Esophagus squamous epithelium (tissue), 5 donors: ENCODE data around the gene SRPK3. TPM values are rescaled to one million over a fixed set of nuclear protein-coding genes. Genes with fewer than 3 reads are reported as not detected.

Source experiments
- DNase-seq: peaks from one replicate; lab custom pipeline; 2025; lab: John Stamatoyannopoulos, UW
- H3K27ac ChIP-seq, 4 donors: fragments of 200-600 bp; sonication (generic); one replicate each; pipeline ENCODE4 v1.5.1; 2016 to 2019; ENCODE audit warnings: mild to moderate bottlenecking in 1 of 4
- H3K27me3 ChIP-seq, 4 donors: fragments of 200-600 bp; sonication (generic); 1 replicate in 3 of 4; 2 replicates in 1 of 4; pipeline versions ENCODE4 v1.5.1 to v1.6.0; 2017 to 2021; ENCODE audit warnings: antibody characterized with exemption in 1 of 4
- H3K36me3 ChIP-seq, 3 donors: fragments of 200-600 bp; sonication (generic); one replicate each; pipeline ENCODE4 v1.5.1; 2016 to 2019
- H3K4me1 ChIP-seq, 3 donors: fragments of 200-600 bp; sonication (generic); one replicate each; pipeline ENCODE4 v1.5.1; 2017 to 2019
- H3K4me3 ChIP-seq, 4 donors: fragments of 200-600 bp; sonication (generic); 1 replicate in 3 of 4; 2 replicates in 1 of 4; pipeline ENCODE4 v1.5.1; 2016 to 2019; ENCODE audit warnings: mild to moderate bottlenecking in 2 of 4, moderate library complexity in 1 of 4
- H3K9me3 ChIP-seq, 3 donors: fragments of 200-600 bp; sonication (generic); one replicate each; pipeline ENCODE4 v1.5.1; 2016 to 2019
- POLR2A ChIP-seq, 4 donors: fragments of 450-650 bp; IDR thresholded peaks; one replicate each; pipeline ENCODE4 v1.6.1; 2017; ENCODE audit warnings: antibody characterized with exemption in 4 of 4, mild to moderate bottlenecking in 4 of 4, moderate library complexity in 3 of 4
- WGBS, 2 donors: methylation state at CpG; one replicate each; pipeline ENCODE4 v1.1.5; 2018; 5-methylcytosine and 5-hydroxymethylcytosine counted together
- intact Hi-C: fragments of 100-400 bp; cut with DNase I; formaldehyde crosslinking; loops from one replicate; pipeline ENCODE4 v1.15.0; 2022
- total RNA-seq, 4 donors: library from RNA; depleted of rRNA; stranded (reverse); fragments of >200 nt; gene quantifications; one replicate each; pipeline ENCODE4 v1.1.0, GENCODE V29; 2016
- TF ChIP-seq, protein P1 (sequence below), 6 experiments: fragments of 450-650 bp in 4 of 6; fragments of 200-600 bp in 2 of 6; sonication (generic) in 2 of 6; IDR thresholded peaks; one replicate each; pipeline ENCODE4 v1.5.1; 2016 to 2019; ENCODE audit warnings: antibody characterized with exemption in 6 of 6, mild to moderate bottlenecking in 4 of 6, moderate library complexity in 4 of 6
- donor health status: DM: yes; HTN: yes; CAD: no.

The SRPK3 gene, protein sequence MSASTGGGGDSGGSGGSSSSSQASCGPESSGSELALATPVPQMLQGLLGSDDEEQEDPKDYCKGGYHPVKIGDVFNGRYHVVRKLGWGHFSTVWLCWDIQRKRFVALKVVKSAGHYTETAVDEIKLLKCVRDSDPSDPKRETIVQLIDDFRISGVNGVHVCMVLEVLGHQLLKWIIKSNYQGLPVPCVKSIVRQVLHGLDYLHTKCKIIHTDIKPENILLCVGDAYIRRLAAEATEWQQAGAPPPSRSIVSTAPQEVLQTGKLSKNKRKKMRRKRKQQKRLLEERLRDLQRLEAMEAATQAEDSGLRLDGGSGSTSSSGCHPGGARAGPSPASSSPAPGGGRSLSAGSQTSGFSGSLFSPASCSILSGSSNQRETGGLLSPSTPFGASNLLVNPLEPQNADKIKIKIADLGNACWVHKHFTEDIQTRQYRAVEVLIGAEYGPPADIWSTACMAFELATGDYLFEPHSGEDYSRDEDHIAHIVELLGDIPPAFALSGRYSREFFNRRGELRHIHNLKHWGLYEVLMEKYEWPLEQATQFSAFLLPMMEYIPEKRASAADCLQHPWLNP
- under 1 TPM in 3 of 4 donors, not detected in 1; 0.09 to 0.38 (median 0.15) TPM for total RNA-seq

DNA sequence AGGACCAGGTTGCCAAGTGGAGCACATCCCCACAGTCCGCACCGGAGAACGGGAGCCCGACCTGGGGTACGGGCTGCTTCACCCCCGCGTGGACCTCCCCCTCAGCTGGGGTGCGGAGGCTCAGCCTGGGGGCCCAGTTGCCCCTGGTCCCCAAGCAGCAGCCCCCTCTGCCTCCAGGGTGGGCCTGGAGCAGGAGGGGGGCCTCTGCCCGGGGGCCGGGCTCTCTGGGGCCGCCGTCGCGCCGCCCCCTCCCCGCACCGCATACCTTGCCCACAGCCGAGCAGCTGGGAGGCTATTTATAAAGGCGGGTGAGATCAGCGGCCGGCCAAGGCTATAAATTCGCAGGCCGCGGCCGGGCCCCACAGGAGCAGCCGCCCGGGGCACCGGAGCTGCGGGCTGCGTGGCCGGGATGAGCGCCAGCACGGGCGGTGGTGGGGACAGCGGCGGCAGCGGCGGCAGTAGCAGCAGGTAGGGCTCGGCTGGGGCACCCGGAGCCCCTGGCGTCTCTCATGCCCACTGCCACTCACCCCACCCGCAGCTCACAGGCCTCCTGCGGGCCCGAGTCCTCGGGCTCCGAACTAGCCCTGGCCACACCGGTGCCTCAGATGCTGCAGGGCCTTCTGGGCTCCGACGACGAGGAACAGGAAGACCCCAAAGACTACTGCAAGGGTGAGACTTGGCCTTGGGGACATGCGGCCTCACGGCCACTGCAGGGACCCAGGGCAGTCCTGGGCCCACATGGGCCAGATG, at the start of gene SRPK3:
Gene SRPK3 (plus strand): TSS at position 364 of the 750 bp plus-strand sequence. CDS start 46 bp downstream, at position 410.
- no peak for DNase-seq
- no peak for TF ChIP-seq POLR2A (IDR thresholded peaks at IDR 0.05)
- TF ChIP-seq, protein P1, sequence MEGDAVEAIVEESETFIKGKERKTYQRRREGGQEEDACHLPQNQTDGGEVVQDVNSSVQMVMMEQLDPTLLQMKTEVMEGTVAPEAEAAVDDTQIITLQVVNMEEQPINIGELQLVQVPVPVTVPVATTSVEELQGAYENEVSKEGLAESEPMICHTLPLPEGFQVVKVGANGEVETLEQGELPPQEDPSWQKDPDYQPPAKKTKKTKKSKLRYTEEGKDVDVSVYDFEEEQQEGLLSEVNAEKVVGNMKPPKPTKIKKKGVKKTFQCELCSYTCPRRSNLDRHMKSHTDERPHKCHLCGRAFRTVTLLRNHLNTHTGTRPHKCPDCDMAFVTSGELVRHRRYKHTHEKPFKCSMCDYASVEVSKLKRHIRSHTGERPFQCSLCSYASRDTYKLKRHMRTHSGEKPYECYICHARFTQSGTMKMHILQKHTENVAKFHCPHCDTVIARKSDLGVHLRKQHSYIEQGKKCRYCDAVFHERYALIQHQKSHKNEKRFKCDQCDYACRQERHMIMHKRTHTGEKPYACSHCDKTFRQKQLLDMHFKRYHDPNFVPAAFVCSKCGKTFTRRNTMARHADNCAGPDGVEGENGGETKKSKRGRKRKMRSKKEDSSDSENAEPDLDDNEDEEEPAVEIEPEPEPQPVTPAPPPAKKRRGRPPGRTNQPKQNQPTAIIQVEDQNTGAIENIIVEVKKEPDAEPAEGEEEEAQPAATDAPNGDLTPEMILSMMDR (IDR thresholded peaks at IDR 0.05) = no peak
- Histone ChIP-seq H3K36me3 (peaks cover 0 to 19% (median 0%) of the 10 kb centered on the region in 3 donors), H3K9me3 (no peaks in the 10 kb centered on the region), H3K27me3 (no peaks in the 10 kb centered on the region), H3K27ac (peak within 1 kb of the TSS in 3 of 4 donors; percentile 8 to 48 (median 47)), H3K4me1 (peaks cover 5 to 37% (median 7%) of the 10 kb centered on the region in 3 donors), H3K4me3 (no peak within 1 kb of the TSS)
- intact Hi-C loops = no loop called here
- WGBS, 2 donors = 100% methylated on average over 2 of the region's 52 CpGs; no CpG with 5 or more reads in 1 of the 2 donors

DNA sequence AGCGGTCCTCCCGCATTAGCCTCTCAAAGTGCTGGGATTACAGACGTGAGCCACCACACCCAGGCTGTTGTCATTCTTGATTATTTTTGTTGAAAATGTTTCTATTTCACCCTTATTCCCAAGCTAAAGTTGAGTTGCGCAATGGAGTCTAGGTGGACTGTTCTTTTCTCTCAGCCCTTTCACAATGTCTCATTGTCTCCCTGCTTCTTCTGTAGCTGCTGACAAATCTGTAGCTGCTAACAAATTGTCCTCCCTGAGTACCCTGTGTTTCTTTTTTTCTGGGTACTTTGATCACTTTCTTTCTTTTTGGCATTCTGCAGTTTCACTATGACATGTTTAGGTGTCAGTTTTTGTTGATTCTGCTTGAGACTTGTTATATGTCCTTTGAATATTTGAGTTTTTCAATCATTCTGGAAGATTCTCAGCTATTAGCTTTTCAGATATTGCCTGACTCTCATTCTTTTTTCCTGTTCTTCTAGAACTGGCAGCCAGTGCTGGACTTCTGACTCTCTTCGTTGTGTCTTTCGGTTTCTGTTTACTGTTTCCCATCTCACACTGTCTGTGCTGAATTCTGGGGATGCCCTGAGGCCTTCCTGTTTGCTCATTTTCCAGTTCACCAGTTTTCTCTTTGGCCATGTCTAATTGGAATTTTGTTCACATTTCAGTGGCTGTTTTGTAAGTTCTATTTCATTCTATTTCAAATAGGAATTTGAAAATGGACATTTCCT, 49.6 kb upstream of the SRPK3 start:
- Histone ChIP-seq H3K4me1 (peaks cover 16 to 31% (median 23%) of the 10 kb centered on the region in 3 donors), H3K36me3 (peaks cover 0 to 6% (median 0%) of the 10 kb centered on the region in 3 donors), H3K27ac (no peak overlapping the region), H3K27me3 (no peaks in the 10 kb centered on the region), H3K9me3 (no peaks in the 10 kb centered on the region), H3K4me3 (no peak overlapping the region)
- TF ChIP-seq, protein P1 (IDR thresholded peaks at IDR 0.05) = no peak
- TF ChIP-seq POLR2A (IDR thresholded peaks at IDR 0.05) = no peak
- WGBS, 2 donors = 60 to 76% methylated on average over 6 of the region's 6 CpGs
- intact Hi-C loops = no loop called here
- DNase-seq = no peak

DNA sequence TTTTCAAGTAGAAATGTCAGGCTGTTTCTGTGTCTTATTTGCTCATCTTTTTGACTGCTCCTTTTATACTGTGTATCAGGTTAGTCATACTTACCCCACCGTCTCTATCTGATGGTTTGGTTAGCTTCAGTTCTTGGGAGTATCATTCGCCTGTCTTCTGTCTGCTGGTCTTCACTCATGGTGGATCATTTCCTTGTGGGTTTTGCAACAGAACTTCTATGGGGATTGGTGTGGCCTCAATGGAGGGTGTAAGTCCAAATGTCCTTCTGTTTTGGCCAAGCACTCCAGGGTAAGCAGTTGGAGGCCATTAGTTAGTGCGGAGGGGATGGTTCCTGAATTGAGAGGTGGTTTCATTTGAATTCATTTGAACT, 49.0 kb upstream of the SRPK3 start:
- no peak for DNase-seq
- WGBS, 2 donors = 75 to 76% methylated on average over 2 to 3 of the region's 3 CpGs
- Histone ChIP-seq H3K4me3 (no peak overlapping the region), H3K9me3 (no peaks in the 10 kb centered on the region), H3K4me1 (peaks cover 11 to 26% (median 18%) of the 10 kb centered on the region in 3 donors), H3K36me3 (peaks cover 0 to 6% (median 0%) of the 10 kb centered on the region in 3 donors), H3K27ac (peak overlapping the region in 2 of 4 donors; percentile 22 to 60), H3K27me3 (no peaks in the 10 kb centered on the region)
- intact Hi-C loops = no loop called here
- TF ChIP-seq POLR2A (IDR thresholded peaks at IDR 0.05) = no peak
- TF ChIP-seq, protein P1 (IDR thresholded peaks at IDR 0.05) = no peak

DNA sequence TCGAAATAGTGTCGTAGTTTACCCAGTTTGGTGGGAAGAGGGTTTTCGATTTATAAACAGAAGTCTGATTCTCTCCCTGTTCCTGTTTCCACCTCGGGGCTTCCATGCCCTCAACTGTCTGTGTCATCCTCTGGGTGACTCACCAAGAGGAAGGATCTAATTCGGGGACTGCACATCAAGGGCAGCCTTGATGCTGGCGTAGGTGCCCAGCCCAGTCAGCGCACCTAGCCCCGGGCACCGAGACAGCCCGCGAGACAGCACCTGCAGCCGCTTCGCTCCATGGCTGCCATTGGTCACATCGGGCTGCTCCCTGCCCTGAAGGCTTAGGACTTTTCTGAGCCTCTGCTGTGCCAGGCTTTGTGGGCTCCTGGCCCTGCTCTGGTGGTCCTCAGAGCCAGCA, 48.4 kb upstream of the SRPK3 start:
- TF ChIP-seq, protein P1 (IDR thresholded peaks at IDR 0.05) = no peak
- TF ChIP-seq POLR2A (IDR thresholded peaks at IDR 0.05) = no peak
- Histone ChIP-seq H3K27me3 (no peaks in the 10 kb centered on the region), H3K36me3 (peaks cover 0 to 6% (median 0%) of the 10 kb centered on the region in 3 donors), H3K9me3 (no peaks in the 10 kb centered on the region), H3K4me3 (no peak overlapping the region), H3K27ac (peak overlapping the region in 2 of 4 donors; percentile 22 to 60), H3K4me1 (peaks cover 7 to 20% (median 12%) of the 10 kb centered on the region in 3 donors)
- intact Hi-C loops = no loop called here
- DNase-seq = no peak
- 80% methylated on average over 1 of the region's 14 CpGs; no CpG with 5 or more reads in 1 of the 2 donors for WGBS, 2 donors
